ENCODE measurements around the gene DLG2. TPM values are rescaled to one million over a fixed set of nuclear protein-coding genes. Genes with fewer than 3 reads are reported as not detected.
"Not testable (repeated sequence)": the region's sequence is repeated elsewhere in the genome, so short reads cannot be mapped to it uniquely, and the experiment has no call there.

Gene DLG2
- polyA plus RNA-seq, 1 experiment = 0.68 TPM

- no peak overlapping the region for H3K27ac ChIP-seq (ENCODE audit: low read depth, low read length)
- ChIA-PET POLR2A (no interaction called here), CTCF (no interaction called here)
- H3K4me3 ChIP-seq (ENCODE audit: low read depth, low read length) = no peak overlapping the region
- no peak for DNase-seq (ENCODE audit: low read depth, low spot score)
- H3K9me3 ChIP-seq (ENCODE audit: control insufficient read depth, insufficient read depth, low read length) = no peaks in the 10 kb centered on the region
- H3K27me3 ChIP-seq (ENCODE audit: control insufficient read depth, insufficient read depth, low read length) = peaks cover 3% of the 10 kb centered on the region
- TF ChIP-seq CTCF (IDR thresholded peaks at IDR 0.05; ENCODE audit: low read depth, low read length) = no peak
These were observed 2177.7 kb downstream of the DLG2 start for GRCh38 chr11:83449338-83449913.

GRCh38 chr11:83448686-83449085, 2178.5 kb downstream of the DLG2 start:
- no peak overlapping the region for H3K4me3 ChIP-seq (ENCODE audit: low read depth, low read length)
- ChIA-PET CTCF (no interaction called here), POLR2A (no interaction called here)
- peaks cover 3% of the 10 kb centered on the region for H3K27me3 ChIP-seq (ENCODE audit: control insufficient read depth, insufficient read depth, low read length)
- H3K27ac ChIP-seq (ENCODE audit: low read depth, low read length) = no peak overlapping the region
- no peak for DNase-seq (ENCODE audit: low read depth, low spot score)
- no peaks in the 10 kb centered on the region for H3K9me3 ChIP-seq (ENCODE audit: control insufficient read depth, insufficient read depth, low read length)
- no peak for TF ChIP-seq CTCF (IDR thresholded peaks at IDR 0.05; ENCODE audit: low read depth, low read length)

- H3K27ac ChIP-seq (ENCODE audit: low read depth, low read length); POLR2A ChIA-PET: not testable (repeated sequence)
These were observed 2183.3 kb downstream of the DLG2 start for GRCh38 chr11:83443880-83444279.

GRCh38 chr11:83441601-83442000, 2185.5 kb downstream of the DLG2 start:
- CTCF ChIA-PET = no interaction called here

More at GRCh38 chr11:83443880-83444279, 2183.3 kb downstream of the DLG2 start:
- CTCF ChIA-PET; DNase-seq (ENCODE audit: low read depth, low spot score); H3K4me3 ChIP-seq (ENCODE audit: low read depth, low read length); H3K9me3 ChIP-seq (ENCODE audit: control insufficient read depth, insufficient read depth, low read length); H3K27me3 ChIP-seq (ENCODE audit: control insufficient read depth, insufficient read depth, low read length): not testable (repeated sequence)

GRCh38 chr11:83441171-83441570, 2186.0 kb downstream of the DLG2 start:
- no peak for TF ChIP-seq CTCF (IDR thresholded peaks at IDR 0.05; ENCODE audit: low read depth, low read length)
- Histone ChIP-seq H3K27me3 (ENCODE audit: control insufficient read depth, insufficient read depth, low read length) (no peaks in the 10 kb centered on the region), H3K27ac (ENCODE audit: low read depth, low read length) (no peak overlapping the region), H3K4me3 (ENCODE audit: low read depth, low read length) (no peak overlapping the region), H3K9me3 (ENCODE audit: control insufficient read depth, insufficient read depth, low read length) (no peaks in the 10 kb centered on the region)
- ChIA-PET CTCF (no interaction called here), POLR2A (no interaction called here)
- DNase-seq (ENCODE audit: low read depth, low spot score) = no peak

More at GRCh38 chr11:83441601-83442000, 2185.5 kb downstream of the DLG2 start:
- no peak for DNase-seq (ENCODE audit: low read depth, low spot score)
- H3K27me3 ChIP-seq (ENCODE audit: control insufficient read depth, insufficient read depth, low read length) = no peaks in the 10 kb centered on the region
- TF ChIP-seq CTCF (IDR thresholded peaks at IDR 0.05; ENCODE audit: low read depth, low read length) = no peak
- POLR2A ChIA-PET = no interaction called here
- no peak overlapping the region for H3K4me3 ChIP-seq (ENCODE audit: low read depth, low read length)
- H3K9me3 ChIP-seq (ENCODE audit: control insufficient read depth, insufficient read depth, low read length) = no peaks in the 10 kb centered on the region
- H3K27ac ChIP-seq (ENCODE audit: low read depth, low read length) = no peak overlapping the region

- Histone ChIP-seq H3K27me3 (ENCODE audit: control insufficient read depth, insufficient read depth, low read length) (no peaks in the 10 kb centered on the region), H3K27ac (ENCODE audit: low read depth, low read length) (no peak overlapping the region), H3K9me3 (ENCODE audit: control insufficient read depth, insufficient read depth, low read length) (no peaks in the 10 kb centered on the region), H3K4me3 (ENCODE audit: low read depth, low read length) (no peak overlapping the region)
- CTCF ChIA-PET = no interaction called here
- DNase-seq (ENCODE audit: low read depth, low spot score) = no peak
- TF ChIP-seq CTCF (IDR thresholded peaks at IDR 0.05; ENCODE audit: low read depth, low read length) = no peak
- POLR2A ChIA-PET = no interaction called here
These were observed 2188.7 kb downstream of the DLG2 start for GRCh38 chr11:83438438-83438837.
